H9 (cell line): ENCODE measurements around the gene CHCHD3. TPM values are rescaled to one million over a fixed set of nuclear protein-coding genes. Genes with fewer than 3 reads are reported as not detected.

Experiments
- DNase-seq: peaks from one replicate; pipeline ENCODE4 v3.0.0-alpha.2; 2017
- H2AFZ ChIP-seq: one replicate; pipeline ENCODE4 v1.6.1; 2013; ENCODE audit warnings: mild to moderate bottlenecking, low read length, control low read depth, moderate library complexity
- H2AK5ac ChIP-seq: 2 replicates; pipeline ENCODE4 v1.6.1; 2013; ENCODE audit warnings: low read length, control low read depth, mixed read lengths; ENCODE audit not compliant: insufficient read length
- H2BK120ac ChIP-seq: one replicate; pipeline ENCODE4 v1.6.1; 2013; ENCODE audit warnings: low read depth, mild to moderate bottlenecking, low read length, control low read depth, inconsistent platforms; ENCODE audit not compliant: poor library complexity, severe bottlenecking
- H2BK12ac ChIP-seq: 2 replicates; pipeline ENCODE4 v1.6.1; 2013; ENCODE audit warnings: low read length, control low read depth, mixed read lengths, low read depth; ENCODE audit not compliant: insufficient read length
- H2BK15ac ChIP-seq: 2 replicates; pipeline ENCODE4 v1.6.1; 2013; ENCODE audit warnings: low read depth, low read length, control low read depth
- H2BK20ac ChIP-seq: one replicate; pipeline ENCODE4 v1.6.1; 2013; ENCODE audit warnings: low read depth, mild to moderate bottlenecking, low read length, control low read depth, inconsistent platforms; ENCODE audit not compliant: poor library complexity, severe bottlenecking
- H2BK5ac ChIP-seq: 2 replicates; pipeline ENCODE4 v1.6.1; 2013; ENCODE audit warnings: low read length, control low read depth, mixed read lengths; ENCODE audit not compliant: insufficient read length
- H3K14ac ChIP-seq: 2 replicates; pipeline ENCODE4 v1.6.1; 2013; ENCODE audit warnings: low read length, control low read depth; ENCODE audit not compliant: insufficient read depth
- H3K18ac ChIP-seq: 2 replicates; pipeline ENCODE4 v1.6.1; 2013; ENCODE audit warnings: low read depth, mild to moderate bottlenecking, mixed read lengths, low read length, control low read depth; ENCODE audit not compliant: insufficient read length
- H3K23ac ChIP-seq: 2 replicates; pipeline ENCODE4 v1.6.1; 2013; ENCODE audit warnings: low read length, control low read depth, mixed read lengths, low read depth; ENCODE audit not compliant: insufficient read length
- H3K23me2 ChIP-seq: 2 replicates; pipeline ENCODE4 v1.6.1; 2013; ENCODE audit warnings: low read depth, mild to moderate bottlenecking, mixed read lengths, low read length, control low read depth; ENCODE audit not compliant: insufficient read length, poor library complexity, severe bottlenecking
- H3K27ac ChIP-seq: 2 replicates; pipeline ENCODE4 v1.5.1; 2013; ENCODE audit warnings: low read length, control low read depth, mixed read lengths, low read depth; ENCODE audit not compliant: insufficient read length
- H3K27me3 ChIP-seq: 2 replicates; pipeline ENCODE4 v1.6.1; 2013; ENCODE audit warnings: low read length, control low read depth, inconsistent platforms; ENCODE audit not compliant: insufficient read depth
- H3K4ac ChIP-seq: 2 replicates; pipeline ENCODE4 v1.6.1; 2013; ENCODE audit warnings: low read depth, mild to moderate bottlenecking, control low read depth, inconsistent platforms, low read length, moderate library complexity
- H3K4me1 ChIP-seq: 2 replicates; pipeline ENCODE4 v1.6.1; 2013; ENCODE audit warnings: low read length, control low read depth, inconsistent platforms; ENCODE audit not compliant: insufficient read depth
- H3K4me2 ChIP-seq: 2 replicates; pipeline ENCODE4 v1.6.1; 2013; ENCODE audit warnings: low read length, control low read depth, mixed read lengths; ENCODE audit not compliant: insufficient read length, insufficient read depth
- H3K56ac ChIP-seq: 2 replicates; pipeline ENCODE4 v1.6.1; 2013; ENCODE audit warnings: low read depth, mild to moderate bottlenecking, mixed read lengths, low read length, control low read depth; ENCODE audit not compliant: insufficient read length
- H3K79me1 ChIP-seq: 2 replicates; pipeline ENCODE4 v1.6.1; 2013; ENCODE audit warnings: low read depth, mild to moderate bottlenecking, moderate library complexity, low read length, control low read depth, inconsistent platforms; ENCODE audit not compliant: insufficient read depth, poor library complexity, severe bottlenecking
- H3K79me2 ChIP-seq: 2 replicates; pipeline ENCODE4 v1.6.1; 2013; ENCODE audit warnings: low read length, control low read depth, inconsistent platforms; ENCODE audit not compliant: insufficient read depth
- H3K9ac ChIP-seq: 2 replicates; pipeline ENCODE4 v1.6.1; 2013; ENCODE audit warnings: low read length, control low read depth, mixed read lengths; ENCODE audit not compliant: insufficient read length; ENCODE audit errors: extremely low read depth
- H3K9me3 ChIP-seq: one replicate; pipeline ENCODE4 v1.6.1; 2013; ENCODE audit warnings: low read depth, low read length, inconsistent platforms; ENCODE audit not compliant: control insufficient read depth
- H3T11ph ChIP-seq: one replicate; pipeline ENCODE4 v1.6.1; 2013; ENCODE audit warnings: mild to moderate bottlenecking, low read length, control low read depth, inconsistent platforms
- H4K20me1 ChIP-seq: one replicate; pipeline ENCODE4 v1.6.1; 2013; ENCODE audit not compliant: control insufficient read depth, insufficient read length, insufficient read depth
- H4K5ac ChIP-seq: 2 replicates; pipeline ENCODE4 v1.6.1; 2013; ENCODE audit warnings: low read depth, mild to moderate bottlenecking, mixed read lengths, low read length, control low read depth; ENCODE audit not compliant: insufficient read length
- H4K8ac ChIP-seq: replicated peaks from 2 replicates; pipeline ENCODE4 v1.6.1; 2013; ENCODE audit warnings: low read length, control low read depth, mixed read lengths, low read depth; ENCODE audit not compliant: insufficient read length
- H4K91ac ChIP-seq: 2 replicates; pipeline ENCODE4 v1.6.1; 2013; ENCODE audit warnings: low read depth, mild to moderate bottlenecking, moderate library complexity, mixed read lengths, low read length, control low read depth; ENCODE audit not compliant: insufficient read length
- H3K27ac Mint-ChIP-seq, 3 experiments: 2 replicates in 2 of 3; 3 replicates in 1 of 3; pipeline ENCODE4 v1.8.0; 2020 to 2021; ENCODE audit warnings: mixed read lengths in 3 of 3, mild to moderate bottlenecking in 1 of 3, moderate library complexity in 1 of 3
- H3K27me3 Mint-ChIP-seq: 2 replicates; pipeline ENCODE4 v1.8.0; 2021; ENCODE audit warnings: low read depth, mild to moderate bottlenecking, moderate library complexity, mixed read lengths
- H3K36me3 Mint-ChIP-seq, 3 experiments: 2 replicates in 2 of 3; 3 replicates in 1 of 3; pipeline ENCODE4 v1.8.0; 2020 to 2021; ENCODE audit warnings: low read depth in 3 of 3, mixed read lengths in 3 of 3; ENCODE audit not compliant: insufficient read depth in 1 of 3
- H3K4me1 Mint-ChIP-seq, 2 experiments: 2 replicates each; pipeline ENCODE4 v1.8.0; 2020; ENCODE audit warnings: mixed read lengths in 2 of 2
- H3K4me3 Mint-ChIP-seq, 2 experiments: 2 replicates in 1 of 2; 3 replicates in 1 of 2; pipeline ENCODE4 v1.8.0; 2020 to 2021; ENCODE audit warnings: mild to moderate bottlenecking in 2 of 2, mixed read lengths in 2 of 2, moderate library complexity in 1 of 2
- H3K9me3 Mint-ChIP-seq, 2 experiments: 2 replicates in 1 of 2; 3 replicates in 1 of 2; pipeline ENCODE4 v1.8.0; 2020; ENCODE audit warnings: mild to moderate bottlenecking in 2 of 2, mixed read lengths in 2 of 2, moderate library complexity in 1 of 2
- WGBS: extraction: QIAGEN DNeasy Blood & Tissue Kit; methylation state at CpG from one replicate; pipeline ENCODE4 v1.1.7; 2013; ENCODE audit warnings: missing lambda C conversion rate, low lambda C conversion rate, mixed read lengths; ENCODE audit not compliant: insufficient read length; ENCODE audit errors: extremely low coverage; 5-methylcytosine and 5-hydroxymethylcytosine counted together
- total RNA-seq: library from RNA; stranded (reverse); gene quantifications from 2 replicates; pipeline ENCODE4 v1.2.1, GENCODE V29; 2021
- TF ChIP-seq, protein P1 (sequence below): fragments of 200-600 bp; sonication (generic); conservative IDR thresholded peaks from 3 replicates; pipeline ENCODE4 v1.8.0; 2021; ENCODE audit warnings: antibody characterized with exemption, mild to moderate bottlenecking

Gene CHCHD3
- total RNA-seq, 1 experiment from 2014 or later, result 104 TPM

DNA sequence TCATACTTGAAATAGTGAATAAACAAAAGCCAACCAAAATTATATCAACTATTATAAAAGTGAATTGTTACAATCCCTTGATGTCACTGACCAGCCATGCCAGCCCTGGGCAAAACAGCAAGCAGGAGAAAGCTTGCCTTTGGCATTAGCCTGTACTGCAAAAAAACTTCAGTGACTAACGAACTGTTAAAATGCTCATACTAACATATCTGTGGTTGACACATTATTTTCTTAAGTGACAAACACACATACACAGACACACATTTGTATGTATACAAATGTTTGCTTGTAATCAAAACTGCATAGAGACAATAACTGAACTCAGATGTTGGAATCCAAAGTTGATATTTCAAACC is 29.5 kb downstream of the CHCHD3 start:
- Histone ChIP-seq H3K79me1 (peaks cover 12% of the 10 kb centered on the region), H3K23ac (no peak overlapping the region), H3K27me3 (no peaks in the 10 kb centered on the region), H2BK120ac (no peak overlapping the region), H3K4ac (no peak overlapping the region), H3K9ac (no peak overlapping the region), H4K20me1 (no peaks in the 10 kb centered on the region), H2BK5ac (no peak overlapping the region), H3K4me1 (peaks cover 3% of the 10 kb centered on the region), H2BK20ac (no peak overlapping the region), H2BK15ac (no peak overlapping the region), H3K9me3 (no peaks in the 10 kb centered on the region), H3K4me2 (no peak overlapping the region), H2AK5ac (no peak overlapping the region), H2BK12ac (no peak overlapping the region), H4K8ac (no peak overlapping the region), H4K5ac (no peak overlapping the region), H3K23me2 (no peaks in the 10 kb centered on the region), H2AFZ (no peak overlapping the region), H4K91ac (no peak overlapping the region), H3K79me2 (peaks cover 21% of the 10 kb centered on the region; the same call in 1 of the 2 replicates), H3T11ph (no peak overlapping the region), H3K14ac (no peak overlapping the region), H3K18ac (no peak overlapping the region), H3K56ac (no peak overlapping the region), H3K27ac (no peak overlapping the region)
- no CpG with 5 or more reads among the region's 1 CpG for WGBS
- Mint-ChIP-seq H3K36me3 (peaks cover 0 to 1% (median 0%) of the 10 kb centered on the region in 3 experiments; a peak in 3 of 7 replicates), H3K4me1 (peaks cover 27 to 30% of the 10 kb centered on the region in 2 experiments), H3K9me3 (no peaks in the 10 kb centered on the region), H3K4me3 (no peak overlapping the region), H3K27ac (no peak overlapping the region), H3K27me3 (no peaks in the 10 kb centered on the region)
- no peak for DNase-seq
- TF ChIP-seq, protein P1, sequence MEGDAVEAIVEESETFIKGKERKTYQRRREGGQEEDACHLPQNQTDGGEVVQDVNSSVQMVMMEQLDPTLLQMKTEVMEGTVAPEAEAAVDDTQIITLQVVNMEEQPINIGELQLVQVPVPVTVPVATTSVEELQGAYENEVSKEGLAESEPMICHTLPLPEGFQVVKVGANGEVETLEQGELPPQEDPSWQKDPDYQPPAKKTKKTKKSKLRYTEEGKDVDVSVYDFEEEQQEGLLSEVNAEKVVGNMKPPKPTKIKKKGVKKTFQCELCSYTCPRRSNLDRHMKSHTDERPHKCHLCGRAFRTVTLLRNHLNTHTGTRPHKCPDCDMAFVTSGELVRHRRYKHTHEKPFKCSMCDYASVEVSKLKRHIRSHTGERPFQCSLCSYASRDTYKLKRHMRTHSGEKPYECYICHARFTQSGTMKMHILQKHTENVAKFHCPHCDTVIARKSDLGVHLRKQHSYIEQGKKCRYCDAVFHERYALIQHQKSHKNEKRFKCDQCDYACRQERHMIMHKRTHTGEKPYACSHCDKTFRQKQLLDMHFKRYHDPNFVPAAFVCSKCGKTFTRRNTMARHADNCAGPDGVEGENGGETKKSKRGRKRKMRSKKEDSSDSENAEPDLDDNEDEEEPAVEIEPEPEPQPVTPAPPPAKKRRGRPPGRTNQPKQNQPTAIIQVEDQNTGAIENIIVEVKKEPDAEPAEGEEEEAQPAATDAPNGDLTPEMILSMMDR, result no peak
